OCI-LY7 (cell line): Measurements from ENCODE around the gene MCRIP1. TPM values are rescaled to one million over a fixed set of nuclear protein-coding genes. Genes with fewer than 3 reads are reported as not detected.

Experiments used
- BruUV-seq: library from RNA; stranded (reverse); fragments of 400-500 nt; replicated peaks from 2 replicates; lab custom pipeline; 2021; lab: Mats Ljungman, UMichigan
- CTCF ChIA-PET: fragments of 300-600 bp; sonication (Branson Sonifier 250); formaldehyde crosslinking; loops from one replicate; lab custom pipeline; 2022; ENCODE audit warnings: antibody characterized with exemption; ENCODE audit not compliant: unreplicated experiment; lab: Charles Lee
- POLR2A ChIA-PET: fragments of 300-600 bp; sonication (Branson Sonifier 250); formaldehyde crosslinking; loops from one replicate; lab custom pipeline; 2022; ENCODE audit warnings: antibody characterized with exemption; lab: Charles Lee
- DNase-seq: peaks from one replicate; pipeline ENCODE4 v3.0.0-alpha.2; 2015; ENCODE audit warnings: low spot score
- H2AFZ ChIP-seq: fragments of 200-600 bp; sonication (generic), shearing (Covaris generic); 2 replicates; pipeline ENCODE4 v1.6.1; 2014; ENCODE audit warnings: mild to moderate bottlenecking, antibody characterized with exemption, low read length, moderate library complexity
- H3K27ac ChIP-seq: fragments of 200-600 bp; sonication (generic); 2 replicates; pipeline ENCODE4 v1.5.1; 2014; ENCODE audit warnings: mixed run types, low read depth, mild to moderate bottlenecking, moderate library complexity, low read length, inconsistent platforms; ENCODE audit not compliant: poor library complexity, severe bottlenecking
- H3K36me3 ChIP-seq: fragments of 200-600 bp; sonication (generic); 2 replicates; pipeline ENCODE4 v1.6.1; 2014; ENCODE audit warnings: mild to moderate bottlenecking, antibody characterized with exemption, low read length, moderate library complexity, mixed read lengths; ENCODE audit not compliant: insufficient read depth
- H3K4me1 ChIP-seq: fragments of 200-600 bp; sonication (generic); 2 replicates; pipeline ENCODE4 v1.5.1; 2014; ENCODE audit warnings: mild to moderate bottlenecking, low read length; ENCODE audit not compliant: insufficient read depth, poor library complexity, severe bottlenecking
- H3K4me2 ChIP-seq: fragments of 200-600 bp; sonication (generic); 2 replicates; pipeline ENCODE4 v1.6.1; 2014; ENCODE audit warnings: mild to moderate bottlenecking, low read length
- H3K4me3 ChIP-seq: fragments of 200-600 bp; sonication (generic); 2 replicates; pipeline ENCODE4 v1.5.1; 2014; ENCODE audit warnings: mild to moderate bottlenecking, low read depth, low read length; ENCODE audit not compliant: poor library complexity, severe bottlenecking
- H3K79me2 ChIP-seq: fragments of 200-600 bp; sonication (generic); 2 replicates; pipeline ENCODE4 v1.6.1; 2016; ENCODE audit warnings: low read depth, mild to moderate bottlenecking, low read length, moderate library complexity, mixed read lengths; ENCODE audit not compliant: insufficient read depth
- H3K9me2 ChIP-seq: fragments of 200-600 bp; sonication (generic); 2 replicates; pipeline ENCODE4 v1.6.1; 2016; ENCODE audit warnings: mild to moderate bottlenecking, low read length, mixed read lengths; ENCODE audit not compliant: insufficient read depth
- H3K9me3 ChIP-seq: fragments of 200-600 bp; sonication (generic); 2 replicates; pipeline ENCODE4 v1.6.1; 2014; ENCODE audit warnings: mild to moderate bottlenecking, mixed run types, low read length, mixed read lengths
- H4K20me1 ChIP-seq: fragments of 200-600 bp; sonication (generic); 2 replicates; pipeline ENCODE4 v1.6.1; 2014; ENCODE audit warnings: mild to moderate bottlenecking, antibody characterized with exemption, low read length, moderate library complexity, mixed read lengths; ENCODE audit not compliant: insufficient read depth
- CTCF ChIP-seq: fragments of 200-600 bp; sonication (generic); conservative IDR thresholded peaks from 2 replicates; pipeline ENCODE4 v1.5.1; 2014; ENCODE audit warnings: mild to moderate bottlenecking, antibody characterized with exemption, low read length, moderate library complexity, mixed read lengths
- EZH2phosphoT487 ChIP-seq: fragments of 200-600 bp; sonication (generic); IDR thresholded peaks from 2 replicates; pipeline ENCODE4 v1.6.1; 2018; ENCODE audit warnings: low read depth, borderline replicate concordance, mild to moderate bottlenecking, mixed run types, antibody characterized with exemption, low read length, moderate library complexity, mixed read lengths
- intact Hi-C: fragments of 100-400 bp; cut with micrococcal nuclease; formaldehyde crosslinking; loops from one replicate; pipeline ENCODE4 v1.10.0; 2022; ENCODE audit not compliant: unreplicated experiment
- total RNA-seq, 2 experiments: library from RNA; depleted of rRNA in 1 of 2; stranded (reverse); fragments of >200 nt in 1 of 2; shearing (Covaris generic) in 1 of 2; gene quantifications; 2 replicates each; pipeline ENCODE4 v1.2.3, GENCODE V29; 2014 to 2022

The MCRIP1 gene
- total RNA-seq, 2 experiments from 2014 or later, result 170 to 288 TPM

- Histone ChIP-seq H3K79me2 (peaks cover 47% of the 10 kb centered on the region), H4K20me1 (peaks cover 19% of the 10 kb centered on the region; the same call in 1 of the 2 replicates), H3K9me2 (no peaks in the 10 kb centered on the region), H3K4me1 (peaks cover 62% of the 10 kb centered on the region), H2AFZ (no peak overlapping the region), H3K36me3 (peaks cover 72% of the 10 kb centered on the region), H3K4me3 (peak overlapping the region; percentile 77), H3K4me2 (peak overlapping the region; percentile 85), H3K27ac (no peak overlapping the region), H3K9me3 (no peaks in the 10 kb centered on the region)
- ChIA-PET CTCF (interaction anchor here (0.5 kb wide), 1 partner anchor 79 kb away, joined by 6 read pairs; no protein-coding TSS in a partner anchor), POLR2A (interaction anchor here (0.8 kb wide), 1 partner anchor 152 kb away, joined by 5 read pairs; no protein-coding TSS in a partner anchor)
- TF ChIP-seq CTCF, result no peak
- no peak for TF ChIP-seq EZH2phosphoT487
- DNase-seq, result no peak
- intact Hi-C loops, result no loop called here
- BruUV-seq, result no TSS peak
Measured at GRCh38 chr17:81863123-81863675, 30.1 kb upstream of the MCRIP1 start.

DNA sequence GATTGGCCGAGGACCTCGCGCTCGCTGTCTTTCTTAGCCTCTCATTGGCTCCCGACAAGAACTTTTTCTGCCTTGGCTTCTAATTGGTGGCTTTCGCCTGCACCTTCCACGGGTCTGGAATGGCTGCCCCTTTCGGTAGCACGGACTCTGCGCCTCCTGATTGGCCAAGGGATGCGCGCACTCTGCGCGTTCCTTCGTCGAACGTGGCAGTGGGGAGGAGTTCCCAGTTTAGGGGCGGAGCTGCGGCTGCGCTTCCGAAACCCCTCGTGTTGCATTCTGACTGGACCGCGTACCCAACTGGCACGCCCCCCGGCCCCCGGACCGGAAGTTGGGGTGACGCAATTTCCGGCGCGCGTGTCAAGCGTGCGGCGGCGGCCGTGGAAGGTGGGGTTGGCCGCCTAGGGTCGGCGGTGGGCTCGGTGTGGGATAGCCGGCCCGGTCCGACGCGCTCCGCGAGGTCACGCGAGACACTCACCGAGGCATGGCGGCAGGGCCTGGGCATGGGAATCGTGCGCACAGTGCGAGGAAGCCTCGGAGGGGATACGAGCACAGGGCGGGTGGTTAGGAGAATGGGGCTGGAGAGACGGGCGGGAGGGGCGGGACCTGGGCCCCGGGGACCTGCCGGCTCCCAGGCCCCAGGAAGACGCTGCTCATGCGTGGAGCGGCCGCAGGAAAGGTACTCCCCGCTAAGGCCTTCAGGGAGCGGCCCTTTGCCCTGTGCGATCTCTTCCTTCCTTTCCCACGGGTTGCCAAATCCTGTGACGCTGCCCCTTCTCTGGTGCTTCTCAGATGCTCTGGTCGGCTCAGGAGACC lies 27.9 kb upstream of the MCRIP1 start:
- TF ChIP-seq EZH2phosphoT487 (no peak), CTCF (no peak)
- BruUV-seq, result TSS peak; percentile 70
- intact Hi-C loops, result loop anchor here (1.0 kb wide), 2 partner anchors 28 to 237 kb away; partner anchors contain the start of genes FASN and MCRIP1
- Histone ChIP-seq H3K4me2 (peak overlapping the region; percentile 85), H2AFZ (no peak overlapping the region), H3K4me3 (peak overlapping the region; percentile 77), H3K4me1 (peaks cover 44% of the 10 kb centered on the region), H3K9me2 (no peaks in the 10 kb centered on the region), H3K9me3 (no peaks in the 10 kb centered on the region), H3K36me3 (peaks cover 71% of the 10 kb centered on the region), H4K20me1 (peaks cover 19% of the 10 kb centered on the region; the same call in 1 of the 2 replicates), H3K27ac (peak overlapping the region; percentile 68), H3K79me2 (peaks cover 57% of the 10 kb centered on the region)
- peak; percentile 100 for DNase-seq
- ChIA-PET POLR2A (no interaction called here), CTCF (no interaction called here)
